K562 (cell line): ENCODE measurements around the gene NRAP.

Experiments
- CTCF ChIP-seq, 3 experiments: IDR thresholded peaks in 2 of 3; conservative IDR thresholded peaks in 1 of 3; 2 replicates each; pipeline ENCODE4 v1.5.1; 2011 to 2012; ENCODE audit warnings: low read length in 3 of 3, mild to moderate bottlenecking in 3 of 3, control low read depth in 2 of 3, improper control_type of control experiment in 1 of 3, inconsistent platforms in 1 of 3, low read depth in 1 of 3, mixed read lengths in 1 of 3, moderate library complexity in 1 of 3; ENCODE audit not compliant: insufficient read depth in 2 of 3
- GABPB1 ChIP-seq: sonication (generic); formaldehyde crosslinking; IDR thresholded peaks from 2 replicates; pipeline ENCODE4 v1.8.0; 2022; ENCODE audit warnings: mild to moderate bottlenecking, missing genetic modification reagents
- REST ChIP-seq, 2 experiments: fragments of 450-650 bp; formaldehyde crosslinking in 1 of 2; IDR thresholded peaks; 2 replicates each; pipeline versions ENCODE4 v1.4.0 to v1.6.1; 2014 to 2020; ENCODE audit warnings: mild to moderate bottlenecking in 2 of 2, borderline replicate concordance in 1 of 2, low read depth in 1 of 2
- ZC3H4 ChIP-seq: sonication (generic); formaldehyde crosslinking; IDR thresholded peaks from 2 replicates; pipeline ENCODE4 v1.9.0; 2021; ENCODE audit warnings: missing genetic modification reagents, borderline replicate concordance

- no peak for TF ChIP-seq ZC3H4
- no peak for TF ChIP-seq GABPB1 (CRISPR knock-in tag)
- no peak for TF ChIP-seq CTCF (IDR thresholded peaks at IDR 0.05 in 2 of 3, conservative IDR thresholded peaks at IDR 0.05 in 1 of 3; ENCODE audit: insufficient read depth in 2 of 3, low read depth in 1 of 3, low read length in 3 of 3)
- no peak for TF ChIP-seq REST (IDR thresholded peaks at IDR 0.05; ENCODE audit: borderline replicate concordance)
- TF ChIP-seq REST (CRISPR knock-in tag; IDR thresholded peaks at IDR 0.05; ENCODE audit: low read depth): no peak
Observed at GRCh38 chr10:113627836-113628235, 36.0 kb downstream of the NRAP start.
